Astrocyte (in vitro differentiated cells and primary cell): ENCODE data around the gene NFAT5.

Experiments
- CTCF ChIP-seq: IDR thresholded peaks from 2 replicates; pipeline ENCODE4 v1.5.1; 2011; ENCODE audit warnings: low read depth, mild to moderate bottlenecking, inconsistent platforms, low read length, moderate library complexity; ENCODE audit not compliant: insufficient read depth
- EZH2 ChIP-seq: IDR thresholded peaks from 2 replicates; pipeline ENCODE4 v1.6.1; 2012; ENCODE audit warnings: mild to moderate bottlenecking, low read length, inconsistent platforms; ENCODE audit not compliant: insufficient read depth

- TF ChIP-seq CTCF (no peak), EZH2 (no peak)
These were observed 12.4 kb upstream of the NFAT5 start for GRCh38 chr16:69553332-69553731.
